ENCODE measurements around the gene CLMP.

The CLMP gene, protein sequence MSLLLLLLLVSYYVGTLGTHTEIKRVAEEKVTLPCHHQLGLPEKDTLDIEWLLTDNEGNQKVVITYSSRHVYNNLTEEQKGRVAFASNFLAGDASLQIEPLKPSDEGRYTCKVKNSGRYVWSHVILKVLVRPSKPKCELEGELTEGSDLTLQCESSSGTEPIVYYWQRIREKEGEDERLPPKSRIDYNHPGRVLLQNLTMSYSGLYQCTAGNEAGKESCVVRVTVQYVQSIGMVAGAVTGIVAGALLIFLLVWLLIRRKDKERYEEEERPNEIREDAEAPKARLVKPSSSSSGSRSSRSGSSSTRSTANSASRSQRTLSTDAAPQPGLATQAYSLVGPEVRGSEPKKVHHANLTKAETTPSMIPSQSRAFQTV

DNA sequence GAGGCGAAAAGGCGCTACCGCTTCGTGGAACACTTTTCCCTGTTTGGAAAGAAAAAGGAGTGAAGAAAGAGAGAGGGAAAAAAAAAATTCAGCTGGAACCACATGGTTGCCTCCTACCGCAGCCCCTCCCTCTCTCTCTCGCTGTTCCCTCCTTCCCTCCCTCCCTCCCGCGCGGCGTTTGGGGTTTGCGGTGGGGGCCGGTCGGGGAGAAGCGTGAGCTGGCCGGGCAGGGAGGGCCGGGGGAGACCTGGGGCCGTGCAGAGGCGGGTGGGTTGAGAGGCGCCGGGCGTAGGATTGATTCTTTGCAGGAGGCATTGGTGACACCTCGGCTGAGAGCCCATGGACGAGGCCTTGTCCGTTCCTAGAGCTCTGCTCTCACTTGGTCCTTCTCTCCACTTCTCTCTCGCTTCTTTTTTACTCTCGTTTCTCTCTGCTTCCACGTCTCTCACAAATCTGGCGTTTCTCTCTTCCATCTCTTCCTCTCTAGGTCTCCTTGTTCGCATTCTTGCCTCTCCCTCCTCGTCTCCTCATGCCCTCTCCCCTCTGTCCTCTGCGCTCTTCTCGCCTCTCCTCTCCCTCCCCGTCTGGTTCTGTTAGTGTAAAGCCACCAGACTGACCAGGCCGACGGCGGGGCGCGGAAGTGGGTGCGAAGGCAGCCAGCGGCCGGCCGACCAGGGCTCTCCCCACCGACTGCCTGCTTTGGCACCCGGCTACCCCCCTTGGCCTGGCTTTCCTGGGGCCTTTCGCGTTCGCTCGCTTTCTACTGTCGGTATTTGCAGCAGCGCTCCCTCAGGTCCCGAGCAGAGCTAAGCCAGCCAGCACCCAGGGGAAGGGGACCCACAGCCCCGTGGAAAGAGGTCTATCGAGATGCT is at the start of gene CLMP:
Gene CLMP (minus strand): TSS at position 61 of the 872 bp plus-strand sequence. CDS start 308 bp downstream, outside the sequence.
- peak; percentile 52 for DNase-seq (ENCODE audit: low read depth)

DNA sequence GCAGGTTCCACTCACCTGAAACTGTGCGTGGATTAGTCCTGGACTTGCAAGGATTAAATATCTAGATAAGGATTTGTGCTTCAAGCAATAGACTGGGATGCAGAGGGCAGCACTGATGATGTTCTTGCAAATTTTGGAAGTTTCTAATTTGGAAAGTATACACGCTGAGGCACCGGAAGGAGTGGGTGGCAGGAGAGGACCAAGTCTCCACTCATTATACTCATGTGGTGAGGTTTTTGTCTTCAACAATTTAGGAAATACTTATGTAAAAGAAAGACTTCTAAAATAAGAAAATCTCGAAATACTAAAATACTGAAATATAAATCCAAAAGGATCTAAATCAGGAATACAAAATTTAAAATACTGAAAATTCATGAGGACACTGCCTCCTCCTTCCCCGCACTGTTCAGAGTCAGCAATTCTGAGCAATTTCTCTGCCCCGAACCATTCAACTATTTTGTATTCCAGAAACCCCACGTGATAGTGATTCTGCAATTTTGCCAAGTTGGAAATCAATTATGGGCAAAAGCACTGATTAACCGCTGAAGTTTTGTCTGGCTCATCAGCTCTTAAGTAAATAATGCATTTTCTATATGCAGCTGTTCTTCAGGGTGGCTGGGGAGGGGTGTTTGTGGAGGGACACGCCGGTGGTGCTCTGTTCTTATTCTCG is 47.0 kb upstream of the CLMP start:
- DNase-seq (ENCODE audit: low read depth): no peak

DNA sequence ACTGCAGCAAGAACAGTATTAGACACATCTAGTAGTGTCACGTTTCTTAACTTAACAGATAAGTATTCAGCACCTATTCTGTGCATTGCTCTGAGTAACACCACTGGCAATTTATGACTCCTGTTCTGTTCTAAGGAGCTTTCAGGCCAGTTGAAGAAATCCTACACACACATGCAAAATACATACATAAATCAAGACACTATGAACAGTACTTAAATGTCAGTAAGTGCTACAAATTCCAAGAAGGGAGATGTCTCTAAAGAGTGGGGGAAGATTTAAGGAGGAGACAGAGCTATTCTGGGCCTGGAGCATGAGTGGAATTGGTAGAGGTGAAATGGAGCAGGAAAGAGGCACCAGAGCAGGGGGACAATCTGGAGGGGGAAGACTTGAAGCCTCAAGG is 46.2 kb upstream of the CLMP start:
- no peak for DNase-seq (ENCODE audit: low read depth)

DNA sequence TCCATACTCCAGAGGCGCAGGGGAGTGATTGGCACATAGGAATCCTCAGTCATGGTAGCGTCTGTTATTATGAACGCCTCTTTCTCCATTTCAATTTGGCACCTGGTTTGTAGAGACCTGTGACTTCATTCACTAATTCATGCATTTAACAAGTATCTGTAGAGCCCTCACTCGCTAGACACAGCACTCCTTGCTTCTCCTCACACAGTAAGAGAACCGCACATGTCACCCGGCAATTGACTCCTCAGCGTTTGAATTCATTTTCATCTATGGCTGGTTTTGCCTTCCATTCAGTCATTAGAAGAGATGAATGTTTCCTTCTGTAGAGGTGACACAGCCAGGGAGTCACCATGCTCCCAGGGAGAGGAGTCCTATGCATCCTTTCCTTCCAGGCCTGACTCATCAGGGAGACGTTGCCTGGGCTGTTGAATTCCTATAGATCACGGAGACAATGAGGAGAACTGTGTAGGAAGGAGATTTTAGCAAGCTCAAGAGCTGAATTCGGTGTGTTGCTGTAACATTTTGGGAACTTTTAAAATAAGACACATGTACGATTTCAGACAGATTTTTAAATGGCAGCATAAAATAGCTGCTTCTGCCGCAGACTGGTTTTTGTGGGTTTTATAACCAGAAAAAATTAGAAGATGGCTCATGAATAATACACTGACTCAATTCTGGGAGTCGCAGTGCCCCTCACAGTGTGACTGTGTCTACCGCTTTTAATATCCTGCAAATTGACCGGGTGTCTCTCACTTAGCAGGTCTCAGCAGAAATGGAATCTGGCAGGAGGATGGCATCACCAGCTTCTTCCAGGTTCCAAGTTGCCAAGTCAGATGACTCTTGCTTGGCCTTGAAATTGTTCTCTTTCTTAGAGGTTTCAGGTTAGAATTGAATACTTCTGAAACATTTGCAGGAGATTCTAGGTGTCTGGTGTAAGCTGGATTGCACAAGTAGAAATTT is 44.4 kb upstream of the CLMP start:
- no peak for DNase-seq (ENCODE audit: low read depth)

DNA sequence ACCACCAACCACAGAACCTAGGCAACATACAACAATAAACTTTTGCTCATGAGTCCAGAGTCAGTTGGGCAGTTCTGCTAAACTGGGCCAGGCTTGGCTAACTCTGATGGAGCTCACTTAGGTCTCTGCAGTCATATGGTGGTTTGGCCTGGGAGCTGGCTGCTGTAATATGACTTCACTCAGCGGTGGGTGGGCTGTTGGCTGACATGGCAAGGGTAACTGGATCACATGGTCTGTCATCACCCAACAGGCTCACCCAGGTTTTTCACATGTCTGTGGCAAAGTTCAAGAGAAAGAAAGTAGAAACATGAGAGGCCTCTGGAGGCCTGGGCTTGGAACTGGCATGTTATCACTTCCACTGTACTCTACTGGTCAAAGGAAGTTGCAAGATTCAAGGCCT is 43.2 kb upstream of the CLMP start:
- DNase-seq (ENCODE audit: low read depth): peak; percentile 95

DNA sequence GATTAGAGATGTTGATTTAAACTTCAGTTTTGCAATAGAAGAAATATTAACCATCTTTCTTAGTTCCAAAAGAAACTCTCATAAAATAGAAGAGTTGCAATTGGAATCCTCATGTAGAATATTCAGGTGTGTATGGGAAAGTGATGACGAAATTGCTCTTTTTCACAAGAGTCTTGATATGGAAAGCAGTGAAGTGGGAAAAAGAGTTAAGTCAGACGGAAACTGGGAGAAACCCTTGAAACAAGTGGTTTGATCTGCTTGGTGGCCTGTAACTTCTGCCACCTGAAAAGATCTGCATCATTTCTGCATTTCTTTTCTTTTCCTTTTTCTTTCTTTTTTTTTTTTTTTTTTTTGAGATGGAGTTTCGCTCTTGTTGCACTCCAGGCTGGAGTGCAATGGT is 41.8 kb upstream of the CLMP start:
- no peak for DNase-seq (ENCODE audit: low read depth)

DNA sequence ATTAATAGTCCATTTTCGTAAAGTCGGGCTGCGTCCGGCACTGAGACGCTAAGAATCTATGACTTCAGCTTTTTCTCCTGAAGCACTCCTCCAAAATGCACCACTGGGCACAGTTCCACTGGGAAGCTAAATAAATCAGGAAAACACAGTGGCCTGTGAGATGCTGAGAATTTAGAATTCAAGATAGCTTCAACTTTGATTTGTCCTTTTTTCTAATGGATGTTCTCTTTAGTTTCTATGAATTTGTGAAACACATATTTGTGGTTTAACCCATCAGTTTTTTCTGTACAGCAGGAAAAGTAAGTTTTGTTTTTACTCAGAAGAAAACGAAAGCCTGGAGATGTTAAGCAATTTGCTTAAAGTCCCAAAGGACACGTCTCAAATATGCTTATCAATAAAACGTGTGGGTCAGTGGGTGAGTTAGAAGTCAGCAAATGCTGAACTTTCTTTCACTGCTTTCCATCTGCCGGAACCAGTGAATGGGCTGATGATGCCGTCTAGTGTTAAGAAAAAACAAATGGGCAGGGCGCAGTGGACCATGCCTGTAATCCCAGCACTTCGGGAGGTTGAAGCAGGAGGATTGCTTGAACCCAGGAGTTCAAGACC is 40.7 kb upstream of the CLMP start:
- peak; percentile 74 for DNase-seq (ENCODE audit: low read depth)

DNA sequence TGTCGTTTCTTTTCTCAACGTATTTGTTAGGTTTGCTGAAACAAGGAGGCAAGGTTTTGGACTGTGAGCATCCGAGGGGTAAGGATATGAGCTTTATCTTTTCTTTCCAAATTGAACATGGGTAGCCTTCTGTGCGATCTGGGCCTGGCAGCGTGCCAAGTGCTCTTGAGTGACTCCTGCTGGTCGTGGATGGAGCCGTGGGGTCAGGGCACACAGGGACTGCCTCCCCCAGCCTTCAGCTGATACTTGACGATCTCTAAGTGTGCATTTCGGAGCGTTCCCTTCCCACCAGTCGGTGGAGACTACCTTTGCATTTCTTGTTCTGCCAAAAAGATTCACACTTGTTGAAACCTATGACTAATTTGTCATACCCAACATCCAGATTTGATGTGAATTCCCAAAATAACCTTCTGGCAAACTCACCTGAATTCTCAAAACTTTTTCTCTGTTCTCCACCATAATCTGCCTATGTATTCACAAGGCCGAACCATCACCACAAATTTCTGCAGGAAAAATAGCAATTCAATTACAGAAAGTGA is 40.1 kb upstream of the CLMP start:
- DNase-seq (ENCODE audit: low read depth): no peak

DNA sequence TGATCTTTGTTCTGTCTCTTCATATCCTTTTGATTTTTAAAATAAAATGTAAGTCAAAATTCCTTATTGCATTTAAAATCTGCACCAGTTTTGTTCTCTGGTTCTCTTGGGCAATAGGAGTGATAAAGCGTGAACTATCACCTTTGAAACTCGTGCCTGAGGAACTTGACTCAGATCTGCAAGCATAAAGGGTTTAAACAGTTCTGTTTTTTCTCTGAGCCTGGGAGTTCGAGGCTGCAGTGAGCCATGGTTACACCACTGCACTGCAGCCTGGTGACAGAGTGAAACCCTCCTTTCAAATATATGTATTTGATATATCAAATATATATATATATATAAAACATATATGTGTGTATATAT is 38.9 kb upstream of the CLMP start:
- DNase-seq (ENCODE audit: low read depth): no peak

DNA sequence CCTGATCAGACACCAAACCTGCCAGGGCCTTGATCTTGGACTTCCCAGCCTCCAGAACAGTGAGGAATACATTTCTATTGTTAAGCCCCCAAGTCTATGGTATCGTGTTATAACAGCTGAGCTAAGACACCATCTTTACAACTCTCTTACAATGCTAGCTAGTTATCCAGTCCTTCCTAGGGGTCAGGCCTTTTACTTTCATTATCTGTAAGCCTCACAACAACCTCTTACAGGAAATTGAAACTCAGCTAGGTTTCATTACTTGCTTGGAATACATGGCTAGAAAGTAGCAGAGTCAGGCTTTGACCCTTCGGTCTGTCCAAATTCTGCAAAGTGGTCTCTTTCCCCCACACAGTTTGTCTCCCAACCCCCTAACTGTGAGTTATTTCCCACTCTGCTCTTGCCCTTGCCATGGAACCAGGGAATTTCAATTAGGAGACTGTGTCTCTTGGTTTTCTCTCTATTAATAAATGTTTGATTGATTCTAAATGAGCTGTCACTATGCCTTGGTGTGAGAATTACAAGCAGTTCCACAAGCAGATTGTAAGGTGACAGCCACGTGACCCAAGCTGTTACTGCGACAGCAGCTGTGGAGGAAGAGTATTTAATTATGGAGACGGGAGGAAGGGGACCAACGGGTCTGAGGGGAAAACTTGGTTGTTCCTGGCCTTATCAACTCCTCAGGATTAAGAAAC is 38.4 kb upstream of the CLMP start:
- no peak for DNase-seq (ENCODE audit: low read depth)

DNA sequence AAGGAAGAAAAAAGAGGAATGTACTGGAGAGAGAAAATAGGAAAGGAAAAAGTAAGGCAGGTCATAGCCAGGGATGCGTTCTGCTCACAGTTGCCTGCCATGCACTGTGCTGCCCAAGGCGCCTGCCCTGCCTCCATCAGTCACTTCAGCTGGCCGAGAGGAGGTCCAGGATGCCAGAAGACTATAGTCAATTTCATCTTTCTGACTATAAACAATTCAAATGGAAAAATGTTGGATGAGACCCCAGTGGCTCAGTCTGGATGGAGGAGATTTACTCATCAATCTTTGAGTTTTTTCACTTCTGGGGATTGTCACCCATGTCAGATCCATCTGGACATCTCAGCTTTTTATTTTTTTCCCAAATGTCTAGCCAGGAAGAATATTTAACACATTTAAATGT is 36.7 kb upstream of the CLMP start:
- no peak for DNase-seq (ENCODE audit: low read depth)

DNA sequence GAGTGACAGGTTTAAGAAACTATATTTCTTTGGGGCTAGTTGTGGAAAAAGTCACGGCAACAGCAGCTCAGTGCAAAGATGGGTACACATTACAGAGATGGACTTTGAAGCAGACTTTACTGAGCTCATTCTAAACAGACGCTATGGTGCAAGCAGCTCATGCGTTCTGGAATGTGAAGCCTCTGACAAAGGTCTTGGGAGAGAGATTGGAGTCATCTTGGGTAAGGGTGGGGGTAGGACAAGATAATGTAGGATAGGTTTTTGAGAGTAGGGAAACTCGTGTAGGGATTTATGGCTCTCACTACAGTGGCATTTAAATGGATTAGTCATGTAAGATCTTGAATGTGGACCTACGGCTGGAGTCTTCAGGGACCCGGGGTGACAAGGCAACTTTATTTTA is 36.2 kb upstream of the CLMP start:
- no peak for DNase-seq (ENCODE audit: low read depth)

DNA sequence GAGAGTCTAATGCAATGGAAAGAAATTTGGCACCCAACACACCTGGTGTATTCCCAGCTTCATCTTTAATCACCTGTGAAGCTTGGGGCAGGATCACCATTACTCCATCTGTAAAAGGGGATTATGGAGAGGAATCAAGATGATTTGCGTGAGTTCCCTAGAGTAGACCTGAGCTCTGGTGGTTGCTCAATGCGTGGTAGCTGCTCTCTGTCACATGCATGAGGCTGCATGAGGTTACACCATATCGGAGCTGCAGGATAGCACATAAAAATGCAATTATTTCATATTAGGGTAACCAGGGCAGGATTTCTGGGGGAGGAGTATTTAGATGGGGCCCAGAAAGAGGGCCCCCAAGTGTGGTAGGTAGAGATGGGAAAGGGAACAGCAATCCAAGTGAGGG is 35.3 kb upstream of the CLMP start:
- DNase-seq (ENCODE audit: low read depth): no peak

DNA sequence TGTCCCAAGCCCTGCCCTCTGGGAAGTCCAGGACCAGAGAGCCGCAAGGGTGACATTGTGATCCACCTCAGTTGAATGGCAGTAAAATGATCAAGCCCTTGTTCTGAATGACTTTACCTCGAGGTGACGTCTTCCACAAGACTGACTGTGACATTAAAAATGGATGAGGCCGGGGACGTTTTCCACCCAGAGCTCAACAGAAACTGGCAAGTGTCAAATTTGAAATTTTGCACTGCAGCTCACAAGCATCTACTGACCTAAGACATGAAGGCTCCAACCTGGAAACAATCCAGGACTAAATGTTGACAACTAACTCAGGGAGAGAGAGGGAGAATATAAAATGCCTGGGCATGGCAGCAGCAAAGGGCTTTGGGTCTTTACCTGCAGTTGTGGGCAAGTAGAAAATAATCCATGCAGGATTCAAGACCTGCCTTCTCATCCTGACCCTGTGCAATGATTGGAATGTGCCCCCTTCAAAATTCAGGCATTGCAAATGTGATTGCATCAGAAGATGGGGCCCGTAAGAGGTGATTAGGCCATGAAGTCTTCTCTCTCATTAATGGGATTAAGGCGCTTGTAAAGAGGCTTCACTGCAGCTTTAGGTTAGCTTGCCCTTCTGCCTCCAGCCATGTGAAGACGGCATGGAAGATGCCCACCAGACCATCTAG is 33.6 kb upstream of the CLMP start:
- DNase-seq (ENCODE audit: low read depth): no peak

DNA sequence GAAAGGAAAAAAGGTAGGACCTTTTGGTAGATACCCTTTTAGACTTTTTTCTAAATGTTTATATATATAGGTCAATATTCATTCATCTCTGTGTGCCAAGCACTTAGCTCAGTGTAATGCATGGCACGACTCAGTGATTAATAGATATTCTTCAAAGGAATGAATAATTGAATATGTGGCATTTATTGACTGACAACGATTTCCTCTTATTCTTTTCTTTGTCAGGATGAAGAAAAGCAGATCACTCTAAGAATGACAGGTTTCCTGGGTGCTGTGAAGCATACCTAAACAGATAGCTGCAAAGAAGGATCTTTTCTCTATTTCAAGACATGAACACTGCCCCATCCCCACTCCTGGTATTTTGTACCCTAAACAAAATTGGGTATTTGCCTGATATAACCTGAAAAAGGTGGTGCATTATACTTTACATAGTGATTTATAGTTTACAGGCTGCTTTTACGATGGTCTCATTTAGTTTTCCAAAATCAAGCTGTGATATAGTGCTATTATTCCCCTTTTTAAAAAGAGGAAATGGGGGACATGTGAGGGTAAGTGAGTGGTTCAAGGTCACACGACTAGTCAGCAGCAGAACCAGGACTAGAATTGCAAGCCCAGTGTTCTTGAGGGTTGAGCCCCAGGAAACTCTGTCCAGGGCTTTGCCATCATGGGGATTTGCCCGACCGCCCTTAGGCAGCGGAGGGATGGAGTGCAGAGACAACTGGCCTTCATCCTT is 32.9 kb upstream of the CLMP start:
- no peak for DNase-seq (ENCODE audit: low read depth)

DNA sequence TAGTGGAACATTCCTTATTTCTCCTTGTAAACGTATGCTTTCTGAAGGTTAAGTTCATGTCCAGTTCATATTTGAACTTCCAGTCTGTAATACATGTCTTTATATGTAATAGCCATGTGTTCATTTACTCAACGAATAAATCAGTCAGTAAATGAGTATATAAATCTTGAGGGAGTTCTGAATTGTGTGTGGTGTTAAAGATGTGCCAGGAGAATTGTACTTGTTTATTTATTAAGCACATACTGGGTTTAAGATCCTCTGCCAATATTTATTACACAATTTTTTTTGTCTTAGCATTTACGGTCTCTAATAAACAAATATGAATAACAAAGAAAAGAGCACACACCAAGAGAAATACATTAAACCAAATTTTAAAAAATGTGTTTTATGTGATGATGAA is 26.5 kb upstream of the CLMP start:
- no peak for DNase-seq (ENCODE audit: low read depth)

DNA sequence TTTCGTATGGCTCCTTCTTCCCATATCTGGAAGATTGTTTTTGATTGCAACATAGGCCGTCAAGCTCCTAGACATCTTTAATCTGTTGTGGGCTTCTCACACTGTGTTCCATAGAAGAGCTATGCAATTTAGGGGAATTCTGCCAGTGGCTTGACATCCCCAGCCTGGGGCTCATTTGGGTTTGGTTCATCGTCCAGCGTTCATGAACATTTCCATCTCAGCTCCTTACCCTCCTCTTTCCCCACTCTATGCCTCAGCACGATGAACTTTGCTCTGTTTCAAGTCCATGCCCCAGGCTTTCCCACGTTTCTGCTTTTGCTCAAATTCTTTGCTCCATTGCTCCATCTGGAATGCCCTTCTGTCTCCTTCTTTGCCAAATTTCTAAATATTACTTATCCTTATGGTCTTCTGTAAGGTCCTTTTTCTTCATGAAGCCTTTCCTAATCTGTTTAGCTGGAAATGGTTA is 26.1 kb upstream of the CLMP start:
- DNase-seq (ENCODE audit: low read depth): no peak

DNA sequence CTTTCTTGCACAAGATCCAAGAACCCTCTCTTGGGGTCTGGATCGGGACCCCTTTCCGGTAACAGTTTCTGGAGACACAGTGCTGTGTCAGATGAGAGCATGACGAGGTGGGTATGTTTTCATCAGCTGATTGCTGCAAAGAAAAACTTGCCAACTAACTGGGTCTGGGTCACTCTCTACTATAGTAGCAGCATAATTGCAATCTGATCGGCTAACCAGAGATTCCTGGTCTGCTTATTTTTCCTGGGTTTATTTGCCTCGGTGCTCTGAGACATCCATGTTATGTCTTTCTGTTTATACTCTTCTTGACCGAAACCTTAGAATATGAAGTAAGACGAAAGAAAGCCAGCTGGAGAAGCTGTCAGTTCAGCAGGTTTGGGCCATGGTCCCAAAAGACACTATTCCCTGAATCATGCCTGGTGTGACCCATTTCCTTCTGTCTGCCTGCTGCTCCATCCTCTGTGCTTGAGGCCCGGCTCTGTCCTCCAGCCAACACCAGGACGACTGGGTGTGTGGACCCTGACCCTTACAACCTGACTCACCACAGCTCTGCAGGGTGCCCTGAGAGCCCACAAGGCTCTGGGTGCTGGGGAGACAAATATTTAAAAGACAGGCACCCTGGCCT is 24.1 kb upstream of the CLMP start:
- DNase-seq (ENCODE audit: low read depth): no peak

DNA sequence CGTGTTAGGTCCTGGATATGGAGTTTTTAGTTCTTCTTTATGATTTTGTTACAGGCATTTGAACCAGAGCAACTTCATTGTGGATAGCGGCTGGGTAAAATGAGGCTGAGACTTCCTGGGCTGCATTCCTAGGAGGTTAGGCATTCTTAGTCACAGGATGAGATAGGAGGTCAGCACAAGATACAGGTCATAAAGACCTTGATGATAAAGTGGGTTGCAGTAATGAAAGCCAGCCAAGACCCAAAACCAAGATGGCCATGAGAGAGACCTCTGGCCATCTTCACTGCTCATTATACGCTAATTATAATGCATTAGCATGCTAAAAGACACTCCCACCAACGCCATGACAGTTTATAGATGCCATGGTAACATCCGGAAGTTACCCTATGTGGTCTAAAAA is 23.4 kb upstream of the CLMP start:
- DNase-seq (ENCODE audit: low read depth): no peak
